Epithelial cell of proximal tubule (primary cell): Measurements from ENCODE around the gene SMIM22. TPM values are rescaled to one million over a fixed set of nuclear protein-coding genes. Genes with fewer than 3 reads are reported as not detected.

Source experiments
- DNase-seq: peaks from one replicate; pipeline ENCODE4 v3.0.0-alpha.2; 2011; ENCODE audit warnings: low read depth
- H3K4me3 ChIP-seq: 2 replicates; pipeline ENCODE4 v1.5.1; 2011; ENCODE audit warnings: low read depth, mild to moderate bottlenecking, low read length
- CTCF ChIP-seq: conservative IDR thresholded peaks from 2 replicates; pipeline ENCODE4 v1.5.1; 2012; ENCODE audit warnings: low read depth, mild to moderate bottlenecking, low read length
- total RNA-seq: library from RNA; depleted of rRNA; stranded (reverse); fragments of >200 nt; gene quantifications from 2 replicates; pipeline ENCODE4 v1.2.3, GENCODE V29; 2015

Gene SMIM22
- total RNA-seq, 1 donor from 2014 or later, result 0.98 TPM

GRCh38 chr16:4836727-4837126, 41.6 kb downstream of the SMIM22 start:
- TF ChIP-seq CTCF, result no peak
- no peak overlapping the region for H3K4me3 ChIP-seq
- no peak for DNase-seq

- TF ChIP-seq CTCF, result no peak
- no peak for DNase-seq
- no peak overlapping the region for H3K4me3 ChIP-seq
These were observed 42.7 kb downstream of the SMIM22 start for GRCh38 chr16:4837733-4838501.

- no peak for TF ChIP-seq CTCF
- H3K4me3 ChIP-seq, result no peak overlapping the region
- DNase-seq, result no peak
These were observed 44.8 kb downstream of the SMIM22 start for GRCh38 chr16:4839942-4840341.

GRCh38 chr16:4840984-4841383, 45.8 kb downstream of the SMIM22 start:
- H3K4me3 ChIP-seq, result no peak overlapping the region
- DNase-seq, result no peak
- no peak for TF ChIP-seq CTCF

Other genes starting within 250 kb of the SMIM22 start
- gene C16orf96, start 239.0 kb upstream of the SMIM22 start, total RNA-seq, result not detected in 2 replicates
- gene UBALD1, start 180.5 kb upstream of the SMIM22 start, total RNA-seq, result 9.2 and 10.4 TPM in 2 replicates
- gene MGRN1, start 170.5 kb upstream of the SMIM22 start, total RNA-seq, result 40.6 and 41.3 TPM in 2 replicates
- gene NUDT16L1, start 101.8 kb upstream of the SMIM22 start, total RNA-seq, result 23.8 and 37.4 TPM in 2 replicates
- 13.7 and 22.4 TPM in 2 replicates for gene ANKS3, start 61.1 kb upstream of the SMIM22 start, total RNA-seq
- 2.0 TPM in 1 of 2 replicates, not detected in the other for gene DNAAF8, start 60.8 kb upstream of the SMIM22 start, total RNA-seq
- 6.9 and 7.6 TPM in 2 replicates for gene ZNF500, start 28.2 kb upstream of the SMIM22 start, total RNA-seq
- not detected in 2 replicates for gene SEPTIN12, start 7.0 kb upstream of the SMIM22 start, total RNA-seq
- gene ROGDI, start 7.3 kb downstream of the SMIM22 start, total RNA-seq, result 18.8 and 39.6 TPM in 2 replicates
- 33.1 and 50.3 TPM in 2 replicates for gene GLYR1, start 51.9 kb downstream of the SMIM22 start, total RNA-seq
- gene UBN1, start 52.1 kb downstream of the SMIM22 start, total RNA-seq, result 24.5 and 30.0 TPM in 2 replicates
- gene PPL, start 141.8 kb downstream of the SMIM22 start, total RNA-seq, result 9.1 and 21.0 TPM in 2 replicates
- under 0.01 TPM in 1 of 2 replicates, not detected in the other for gene SEC14L5, start 163.0 kb downstream of the SMIM22 start, total RNA-seq
- gene NAGPA, start 238.6 kb downstream of the SMIM22 start, total RNA-seq, result 15.8 and 25.6 TPM in 2 replicates